Erythroblast (primary cell): Measurements from ENCODE around the gene PLB1.

Experiments
- GATA1 ChIP-seq: IDR thresholded peaks from 2 replicates; pipeline ENCODE4 v1.6.1; 2011; ENCODE audit warnings: low read depth, mild to moderate bottlenecking, control low read depth, low read length, moderate library complexity
- POLR2A ChIP-seq: IDR thresholded peaks from 2 replicates; pipeline ENCODE4 v1.6.1; 2011; ENCODE audit warnings: mild to moderate bottlenecking, low read length

DNA sequence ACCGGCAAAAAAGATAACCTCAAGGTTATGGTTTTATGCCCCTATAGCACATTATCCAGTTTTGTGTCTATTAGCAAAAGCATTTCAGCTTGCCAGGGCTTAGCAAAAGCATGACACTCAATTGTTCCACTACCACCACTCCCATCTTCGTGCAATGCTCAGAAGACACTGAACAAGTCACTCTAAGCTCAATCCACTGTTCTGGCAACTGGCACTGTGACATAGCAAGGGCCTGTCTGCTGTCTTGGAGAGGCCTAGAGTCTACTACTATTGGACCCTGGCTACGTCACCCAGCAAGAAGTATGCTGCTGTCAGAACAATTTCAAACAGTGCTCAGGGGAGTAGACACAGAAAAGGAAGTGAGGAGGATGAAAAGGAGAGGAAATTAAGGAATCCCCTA, 152.3 kb downstream of the PLB1 start:
- TF ChIP-seq POLR2A (no peak), GATA1 (no peak)
